ENCODE data around the gene OR8A1.

DNA sequence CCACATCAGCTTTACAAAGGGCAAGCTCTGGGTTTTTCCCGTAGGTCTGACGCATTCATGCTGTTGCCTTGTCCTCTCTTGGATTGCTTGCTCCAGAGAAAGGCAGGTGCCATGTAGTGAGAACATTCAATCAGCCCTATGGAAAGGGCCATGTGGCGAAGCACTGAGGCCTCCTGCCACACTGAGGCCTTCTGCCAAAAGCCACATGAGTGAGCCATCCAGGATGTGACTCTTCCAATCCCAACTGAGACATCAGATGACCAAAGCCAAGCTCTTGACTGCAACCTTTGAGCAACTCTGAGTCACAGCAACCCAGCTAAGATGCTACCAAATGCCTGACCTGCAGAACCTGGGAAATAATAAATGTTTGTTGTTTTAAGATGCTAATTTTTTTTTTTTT, 32.4 kb downstream of the OR8A1 start:
- TF ChIP-seq CTCF (IDR thresholded peaks at IDR 0.05) = no peak
- no peak for TF ChIP-seq POLR2A (IDR thresholded peaks at IDR 0.05)
- no peak for TF ChIP-seq POLR2AphosphoS5 (IDR thresholded peaks at IDR 0.05)
- no peak for TF ChIP-seq EP300 (IDR thresholded peaks at IDR 0.05)

All from stomach (tissue), 4 donors.